Small intestine (tissue), 7 donors: ENCODE results near the gene DDX27. TPM values are rescaled to one million over a fixed set of nuclear protein-coding genes. Genes with fewer than 3 reads are reported as not detected.
A peak's percentile ranks its signal among the peaks of the same experiment; 100 is the strongest.

Source experiments
- DNase-seq, 2 donors: peaks; one replicate each; pipeline versions ENCODE4 v3.0.0 to v3.0.0-alpha.2; 2013
- FAIRE-seq: peaks from 2 replicates; lab custom pipeline; 2012; peaks lifted over from hg19 to GRCh38; lab: Jason Lieb, UNC
- H3K27ac ChIP-seq, 3 donors: one replicate each; pipeline ENCODE4 v1.5.1; 2013; ENCODE audit warnings: low read length in 2 of 3, mild to moderate bottlenecking in 2 of 3, control low read depth in 1 of 3, inconsistent platforms in 1 of 3, low read depth in 1 of 3, moderate library complexity in 1 of 3
- H3K27me3 ChIP-seq, 3 donors: one replicate each; pipeline ENCODE4 v1.6.1; 2013; ENCODE audit warnings: low read length in 3 of 3, inconsistent platforms in 1 of 3; ENCODE audit not compliant: control insufficient read depth in 3 of 3, insufficient read depth in 3 of 3
- H3K36me3 ChIP-seq, 3 donors: one replicate each; pipeline ENCODE4 v1.6.1; 2013; ENCODE audit warnings: low read length in 3 of 3, inconsistent platforms in 1 of 3, low read depth in 1 of 3, mild to moderate bottlenecking in 1 of 3, moderate library complexity in 1 of 3; ENCODE audit not compliant: control insufficient read depth in 3 of 3, insufficient read depth in 2 of 3
- H3K4me1 ChIP-seq, 3 donors: one replicate each; pipeline ENCODE4 v1.6.1; 2013; ENCODE audit warnings: low read length in 2 of 3, inconsistent platforms in 1 of 3, low read depth in 1 of 3, mild to moderate bottlenecking in 1 of 3, moderate library complexity in 1 of 3; ENCODE audit not compliant: control insufficient read depth in 3 of 3, insufficient read depth in 2 of 3
- H3K4me3 ChIP-seq, 3 donors: one replicate each; pipeline ENCODE4 v1.5.1; 2013; ENCODE audit warnings: low read length in 3 of 3, control low read depth in 1 of 3, inconsistent platforms in 1 of 3, low read depth in 1 of 3, mild to moderate bottlenecking in 1 of 3, moderate library complexity in 1 of 3
- H3K9me3 ChIP-seq, 2 donors: one replicate each; pipeline ENCODE4 v1.6.1; 2013; ENCODE audit warnings: low read depth in 1 of 2, low read length in 1 of 2; ENCODE audit not compliant: control insufficient read depth in 2 of 2, insufficient read depth in 1 of 2
- WGBS, 3 donors: extraction: QIAGEN DNeasy Blood & Tissue Kit; methylation state at CpG; one replicate each; pipeline ENCODE4 v1.1.7; 2013; 5-methylcytosine and 5-hydroxymethylcytosine counted together
- polyA plus RNA-seq, 4 donors: library from polyadenylated mRNA; stranded (reverse) in 3 of 4; unstranded in 1 of 4; fragments of 200-250 nt in 3 of 4; fragments of 120-200 nt in 1 of 4; gene quantifications; one replicate each; pipeline versions ENCODE4 v1.2.1 to v1.2.3, GENCODE V29; 2013
- donor health status: healthy with polysubstance abuse.
- donor health status: control.
- donor health status: control.
- donor health status: Bipolar disorder and iron deficiency.
- donor health status: healthy.

DDX27 gene
- polyA plus RNA-seq, 4 donors = 32.0 to 48.9 (median 34.9) TPM

GRCh38 chr20:49259799-49260198, 40.6 kb downstream of the DDX27 start:
- Histone ChIP-seq H3K9me3 (no peaks in the 10 kb centered on the region), H3K36me3 (peaks cover 23 to 66% (median 48%) of the 10 kb centered on the region in 3 donors), H3K4me3 (no peak overlapping the region), H3K4me1 (no peaks in the 10 kb centered on the region), H3K27ac (no peak overlapping the region), H3K27me3 (no peaks in the 10 kb centered on the region)
- FAIRE-seq (no peak), DNase-seq (no peak)
- WGBS, 3 donors = 93 to 96% (median 96%) methylated on average over 2 of the region's 2 CpGs

- WGBS, 3 donors = 85 to 88% (median 87%) methylated on average over 4 of the region's 4 CpGs
- H3K4me3 ChIP-seq = no peak overlapping the region
- no peak overlapping the region for H3K27ac ChIP-seq
- H3K36me3 ChIP-seq = peaks cover 23 to 63% (median 52%) of the 10 kb centered on the region in 3 donors
- no peaks in the 10 kb centered on the region for H3K9me3 ChIP-seq
- DNase-seq = no peak
- FAIRE-seq = no peak
- H3K4me1 ChIP-seq = peaks cover 0 to 2% (median 0%) of the 10 kb centered on the region in 3 donors
- H3K27me3 ChIP-seq = no peaks in the 10 kb centered on the region
Observed at GRCh38 chr20:49260218-49260617, 41.0 kb downstream of the DDX27 start.

- Histone ChIP-seq H3K4me1 (peaks cover 0 to 5% (median 3%) of the 10 kb centered on the region in 3 donors), H3K9me3 (no peaks in the 10 kb centered on the region), H3K4me3 (no peak overlapping the region), H3K27me3 (no peaks in the 10 kb centered on the region), H3K27ac (no peak overlapping the region), H3K36me3 (peaks cover 18 to 57% (median 48%) of the 10 kb centered on the region in 3 donors)
- no peak for FAIRE-seq
- DNase-seq = no peak
- 97 to 98% (median 97%) methylated on average over 3 of the region's 3 CpGs for whole genome bisulfite sequencing, 3 donors
Observed at GRCh38 chr20:49261173-49261572, 42.0 kb downstream of the DDX27 start.

- no peaks in the 10 kb centered on the region for H3K9me3 ChIP-seq
- FAIRE-seq (no peak), DNase-seq (no peak)
- WGBS, 3 donors = 42 to 93% (median 86%) methylated on average over 1 of the region's 1 CpG
- H3K27ac ChIP-seq = no peak overlapping the region
- H3K36me3 ChIP-seq = peaks cover 15 to 51% (median 35%) of the 10 kb centered on the region in 3 donors
- no peaks in the 10 kb centered on the region for H3K27me3 ChIP-seq
- no peak overlapping the region for H3K4me3 ChIP-seq
- peaks cover 0 to 5% (median 3%) of the 10 kb centered on the region in 3 donors for H3K4me1 ChIP-seq
Observed at GRCh38 chr20:49262444-49262843, 43.2 kb downstream of the DDX27 start.

GRCh38 chr20:49267327-49267726, 48.1 kb downstream of the DDX27 start:
- 48 to 76% (median 53%) methylated on average over 4 of the region's 4 CpGs for WGBS, 3 donors
- Histone ChIP-seq H3K36me3 (peaks cover 22 to 40% (median 40%) of the 10 kb centered on the region in 3 donors), H3K27me3 (no peaks in the 10 kb centered on the region), H3K4me3 (no peak overlapping the region), H3K9me3 (peaks cover 0 to 5% of the 10 kb centered on the region in 2 donors), H3K4me1 (peaks cover 4 to 7% (median 6%) of the 10 kb centered on the region in 3 donors), H3K27ac (no peak overlapping the region)
- DNase-seq = no peak
- no peak for FAIRE-seq

- peaks cover 0 to 5% of the 10 kb centered on the region in 2 donors for H3K9me3 ChIP-seq
- DNase-seq (no peak), FAIRE-seq (no peak)
- peaks cover 6 to 7% (median 7%) of the 10 kb centered on the region in 3 donors for H3K4me1 ChIP-seq
- 97 to 100% (median 98%) methylated on average over 1 of the region's 1 CpG for WGBS, 3 donors
- no peaks in the 10 kb centered on the region for H3K27me3 ChIP-seq
- peaks cover 15 to 43% (median 31%) of the 10 kb centered on the region in 3 donors for H3K36me3 ChIP-seq
- H3K27ac ChIP-seq = no peak overlapping the region
- H3K4me3 ChIP-seq = peak overlapping the region in 1 of 3 donors; percentile 11
Observed at GRCh38 chr20:49268600-49269365, 49.6 kb downstream of the DDX27 start.

GRCh38 chr20:49270177-49270576, 51.0 kb downstream of the DDX27 start:
- Histone ChIP-seq H3K27ac (no peak overlapping the region), H3K27me3 (no peaks in the 10 kb centered on the region), H3K4me3 (no peak overlapping the region), H3K9me3 (peaks cover 0 to 5% of the 10 kb centered on the region in 2 donors), H3K4me1 (peaks cover 5 to 8% (median 8%) of the 10 kb centered on the region in 3 donors), H3K36me3 (peaks cover 11 to 38% (median 18%) of the 10 kb centered on the region in 3 donors)
- 71 to 84% (median 79%) methylated on average over 7 of the region's 7 CpGs for WGBS, 3 donors
- no peak for FAIRE-seq
- DNase-seq = no peak

GRCh38 chr20:49270736-49271135, 51.5 kb downstream of the DDX27 start:
- H3K36me3 ChIP-seq = peaks cover 13 to 42% (median 18%) of the 10 kb centered on the region in 3 donors
- 91 to 99% (median 95%) methylated on average over 5 of the region's 5 CpGs for WGBS, 3 donors
- H3K27me3 ChIP-seq = no peaks in the 10 kb centered on the region
- H3K4me1 ChIP-seq = peaks cover 3 to 13% (median 12%) of the 10 kb centered on the region in 3 donors
- peaks cover 0 to 5% of the 10 kb centered on the region in 2 donors for H3K9me3 ChIP-seq
- H3K4me3 ChIP-seq = no peak overlapping the region
- H3K27ac ChIP-seq = no peak overlapping the region
- FAIRE-seq = no peak
- no peak for DNase-seq
